Measurements from ENCODE around the gene TNFAIP8L3.
A peak's percentile ranks its signal among the peaks of the same experiment; 100 is the strongest.

Gene TNFAIP8L3

DNA sequence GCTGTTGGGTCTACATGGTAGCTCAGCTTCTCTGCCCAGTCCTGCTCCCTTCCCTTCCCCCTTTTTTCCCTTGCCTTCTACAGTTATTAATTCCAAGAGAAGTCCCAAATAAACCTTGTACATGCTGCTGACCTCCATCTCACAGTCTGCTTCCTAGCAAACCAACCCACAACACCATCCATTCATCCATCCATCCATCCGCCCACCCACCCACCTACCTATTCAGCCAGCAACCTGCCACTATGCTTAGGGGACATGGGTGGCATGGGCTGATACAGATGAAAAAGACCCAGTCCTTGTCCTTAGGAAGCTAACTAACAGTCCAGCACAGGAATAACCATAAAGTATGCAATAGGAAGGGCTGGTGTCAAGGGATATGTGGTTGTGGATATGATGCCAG, 5.7 kb downstream of the TNFAIP8L3 start:
- no peak for DNase-seq

DNA sequence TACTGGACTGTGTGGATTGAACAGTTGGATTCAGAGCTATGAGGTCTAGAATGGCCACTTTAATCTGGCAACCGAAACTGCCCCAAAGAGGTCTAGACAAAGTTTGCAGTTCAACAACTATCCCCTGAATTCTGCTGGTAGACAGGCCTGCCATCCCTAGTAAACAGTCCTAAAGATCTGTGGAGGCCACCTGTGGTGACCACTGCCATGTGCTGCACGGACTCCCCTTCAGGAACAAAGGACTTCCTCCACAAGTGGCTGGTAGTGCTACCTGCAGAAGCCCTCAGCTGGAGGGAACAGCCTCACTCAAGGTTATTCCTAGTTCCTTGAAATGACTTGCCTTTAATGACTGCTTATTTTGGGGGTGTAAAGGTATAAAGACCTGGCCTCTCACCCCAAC, 6.1 kb downstream of the TNFAIP8L3 start:
- DNase-seq: no peak

DNA sequence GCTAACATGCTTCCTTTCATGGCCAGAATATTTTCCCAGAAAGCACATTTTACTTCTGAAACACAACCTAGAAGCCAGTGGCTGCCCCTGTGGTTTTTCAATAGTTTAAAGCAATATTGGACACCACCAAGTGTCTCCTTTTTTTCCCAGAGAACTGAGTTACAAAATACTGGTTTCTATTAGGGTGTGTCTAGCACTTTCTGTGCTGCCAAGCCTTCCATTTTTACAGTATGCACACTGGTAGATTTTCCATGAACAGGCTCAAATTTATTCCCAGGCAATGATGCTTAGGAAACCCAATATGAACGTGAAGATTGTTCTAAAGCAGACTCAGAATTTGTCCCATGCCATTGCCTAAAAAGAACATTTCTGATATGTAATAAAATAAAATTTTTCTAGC, 7.2 kb downstream of the TNFAIP8L3 start:
- DNase-seq: no peak

DNA sequence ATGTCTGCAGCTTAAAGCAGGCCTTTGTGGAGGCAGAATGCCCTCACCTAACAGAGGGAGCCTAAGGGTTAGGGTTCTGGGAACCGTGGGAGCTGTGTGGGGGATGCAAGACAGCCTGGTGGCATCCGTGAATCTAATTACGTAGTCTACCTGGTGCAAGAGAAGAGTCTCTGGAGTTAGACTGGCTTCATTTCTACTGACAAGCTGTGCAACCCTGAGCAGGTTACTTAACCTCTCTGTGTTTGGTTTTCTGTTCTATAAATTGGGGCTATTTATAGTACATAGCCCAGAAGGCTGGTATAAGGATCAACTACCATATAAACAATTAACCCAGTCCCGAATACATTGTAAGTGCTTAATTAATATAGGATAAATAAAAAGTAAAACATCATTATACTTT, 8.3 kb downstream of the TNFAIP8L3 start:
- DNase-seq: no peak

DNA sequence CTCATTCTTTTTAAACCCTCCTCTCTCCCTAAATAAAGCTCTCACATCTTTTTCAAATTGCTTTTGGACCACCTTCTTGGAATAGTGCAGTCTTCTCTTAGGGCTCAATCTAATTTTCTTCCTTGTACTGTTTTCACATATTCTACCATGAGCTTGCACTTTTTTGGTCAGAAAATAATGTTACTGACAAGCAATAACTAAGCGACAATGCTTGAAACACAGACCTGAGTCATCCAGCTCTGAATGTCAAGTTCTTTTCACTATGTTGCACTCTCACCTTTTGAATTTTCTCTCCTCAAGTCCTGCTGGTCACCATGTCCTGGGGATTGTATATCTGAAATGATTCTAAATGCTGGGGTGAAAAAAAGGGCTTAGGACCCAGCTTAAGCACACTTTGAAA, 8.9 kb downstream of the TNFAIP8L3 start:
- no peak for DNase-seq

DNA sequence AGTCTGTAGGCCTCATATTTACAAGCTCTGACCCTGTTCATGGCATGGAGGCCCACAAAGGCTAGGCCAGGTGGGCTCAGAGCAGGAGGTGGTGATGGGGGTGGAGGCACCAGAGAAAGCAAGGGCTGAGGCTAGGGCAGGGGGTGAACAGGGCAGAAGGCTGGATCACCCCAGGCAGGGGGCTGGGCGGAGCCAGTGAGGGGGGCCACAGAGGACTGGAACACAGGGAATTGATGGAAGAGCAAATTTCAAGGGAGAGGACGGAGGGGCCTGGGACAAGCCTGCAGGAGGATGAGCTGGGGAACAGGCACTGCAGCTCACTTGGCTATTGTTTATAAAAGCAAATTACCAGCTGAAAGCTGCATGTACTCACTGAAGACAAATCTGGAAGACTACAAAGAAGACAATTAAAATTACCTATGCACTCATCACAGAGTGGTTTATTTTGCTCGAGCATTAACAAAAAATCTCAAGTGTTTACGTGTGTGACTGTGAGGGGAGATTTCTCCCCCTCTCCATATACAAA, 11.0 kb downstream of the TNFAIP8L3 start:
- no peak for DNase-seq

DNA sequence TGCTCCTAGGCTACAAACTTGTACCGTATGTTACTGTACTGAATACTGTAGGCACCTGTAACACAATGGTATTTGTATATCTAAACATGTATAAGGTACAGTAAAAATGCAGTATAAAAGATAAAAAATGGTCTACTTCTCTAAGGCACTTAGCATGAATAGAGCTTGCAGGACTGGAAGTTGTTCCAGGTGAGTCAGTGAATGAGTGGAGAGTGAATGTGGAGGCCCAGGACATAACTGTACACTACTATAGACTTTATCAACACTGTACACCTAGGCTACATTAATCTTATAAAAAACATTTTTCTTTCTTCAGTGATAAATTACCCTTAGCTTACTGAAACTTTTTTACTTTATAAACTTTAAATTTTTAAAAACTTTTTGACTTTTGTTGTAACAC, 12.5 kb downstream of the TNFAIP8L3 start:
- no peak for DNase-seq

DNA sequence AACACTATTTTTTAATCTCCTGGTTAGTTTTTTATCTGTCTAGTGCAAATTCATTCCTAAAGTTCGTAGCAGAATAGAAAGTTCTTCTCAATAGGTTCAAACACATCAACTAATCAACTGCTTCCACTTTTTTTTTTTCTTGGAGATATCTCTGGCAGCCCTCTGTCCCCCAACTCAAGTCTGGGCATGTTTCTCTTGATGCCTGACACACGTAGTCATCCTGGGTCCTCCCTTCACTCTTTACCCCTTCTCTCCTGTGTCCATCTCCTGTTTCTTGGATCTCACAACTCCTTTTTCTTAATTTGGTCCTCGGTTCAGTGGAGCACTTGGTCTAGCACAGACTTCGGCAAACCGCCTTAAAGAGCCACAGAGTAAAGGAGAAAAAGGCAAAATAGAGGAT, 14.4 kb downstream of the TNFAIP8L3 start:
- no peak for DNase-seq

DNA sequence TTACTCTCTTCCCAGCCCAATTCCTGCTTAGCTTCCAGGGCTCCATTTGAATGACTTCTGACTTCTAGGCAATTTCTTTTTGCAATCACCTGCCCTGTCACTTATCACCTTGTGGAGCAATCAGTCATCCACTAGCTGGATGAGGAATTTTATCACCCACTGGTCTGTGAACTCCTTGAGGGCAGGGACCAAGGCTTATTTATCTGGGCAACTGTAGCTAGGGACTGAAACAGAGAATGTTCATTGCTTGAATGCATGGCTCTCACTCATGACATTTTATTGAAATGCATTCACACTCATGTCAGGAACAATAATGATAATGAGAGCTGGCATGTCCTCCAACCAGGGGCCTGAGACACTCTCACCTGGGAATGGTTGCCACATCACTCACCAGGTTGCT, 15.5 kb downstream of the TNFAIP8L3 start:
- DNase-seq: no peak

DNA sequence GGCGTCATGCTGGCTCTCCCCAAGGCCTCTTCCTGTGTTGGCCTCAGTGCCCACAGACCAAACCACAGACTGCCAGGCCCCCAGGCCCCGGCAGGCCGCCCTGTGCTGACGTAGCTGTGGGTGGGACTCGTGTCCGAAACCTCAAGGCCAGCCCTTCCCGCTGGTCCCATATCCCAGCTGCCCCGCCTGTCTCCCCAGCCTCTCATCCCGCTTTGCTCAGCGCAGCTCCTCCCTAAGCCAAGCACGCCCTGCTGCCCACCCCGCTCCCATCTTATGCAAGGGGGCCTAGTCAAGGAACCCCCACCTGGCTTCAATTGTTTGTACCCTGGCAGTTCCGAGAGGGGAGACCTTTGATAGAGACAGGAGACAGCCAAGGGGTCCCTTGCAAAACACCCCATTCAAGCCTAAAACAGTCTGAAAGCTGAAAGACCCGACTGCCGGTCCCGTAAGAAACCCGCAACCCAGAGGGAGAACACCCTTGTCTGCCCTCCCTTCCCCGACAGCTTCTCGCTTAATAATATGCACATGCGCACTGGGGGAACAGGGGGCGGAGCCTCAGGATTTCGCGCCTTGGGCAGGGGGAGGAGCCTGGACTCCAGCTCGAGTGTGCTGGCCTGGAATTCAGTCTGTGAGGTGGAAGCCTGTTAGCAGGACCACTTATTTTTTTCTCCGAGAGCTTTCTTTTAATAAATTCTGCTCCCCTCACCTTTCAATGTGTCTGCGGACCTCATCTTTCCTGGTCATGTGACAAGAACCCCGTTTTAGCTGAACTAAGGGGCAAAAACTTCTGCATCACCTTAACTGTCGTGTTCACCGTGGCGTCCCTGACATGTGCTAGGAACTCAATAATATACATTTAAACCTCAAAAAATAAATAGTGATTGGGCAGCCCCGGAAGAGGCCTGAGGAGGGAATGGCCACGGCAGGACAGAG, 17.2 kb downstream of the TNFAIP8L3 start:
- peak; percentile 87 for DNase-seq

DNA sequence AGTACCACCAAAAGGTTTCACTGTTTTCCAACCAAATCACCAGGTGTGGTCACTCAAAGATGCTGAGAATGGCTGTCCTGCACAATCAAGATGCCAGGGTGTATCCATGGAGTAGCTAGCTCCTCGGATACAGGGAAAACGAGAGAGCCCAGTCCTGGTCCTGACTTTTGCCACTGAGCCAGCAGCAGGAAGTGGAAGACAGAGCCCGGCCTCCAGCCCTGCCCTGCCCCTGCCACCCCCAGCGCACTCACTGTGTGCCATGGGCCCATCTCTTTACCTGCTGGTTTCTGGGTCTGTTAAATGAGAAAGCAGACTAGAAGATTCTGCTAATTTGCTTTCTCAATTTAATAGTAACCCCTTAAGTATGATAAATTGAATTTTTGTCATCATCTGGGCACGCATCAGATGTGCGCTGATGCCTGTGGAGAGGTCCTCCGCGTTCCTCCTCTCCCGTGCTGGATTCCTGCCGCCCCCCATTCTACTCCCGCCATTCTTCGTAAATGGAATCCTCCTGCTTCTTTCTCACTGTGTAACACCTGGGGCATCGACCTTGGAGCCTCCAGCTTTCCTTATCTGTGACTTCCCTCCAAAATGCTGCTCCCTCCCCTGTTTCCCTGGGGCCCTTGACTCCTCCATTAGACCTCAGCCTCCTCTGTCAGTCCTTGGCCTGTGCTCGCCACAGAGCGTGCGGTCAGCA, 18.0 kb downstream of the TNFAIP8L3 start:
- no peak for DNase-seq

DNA sequence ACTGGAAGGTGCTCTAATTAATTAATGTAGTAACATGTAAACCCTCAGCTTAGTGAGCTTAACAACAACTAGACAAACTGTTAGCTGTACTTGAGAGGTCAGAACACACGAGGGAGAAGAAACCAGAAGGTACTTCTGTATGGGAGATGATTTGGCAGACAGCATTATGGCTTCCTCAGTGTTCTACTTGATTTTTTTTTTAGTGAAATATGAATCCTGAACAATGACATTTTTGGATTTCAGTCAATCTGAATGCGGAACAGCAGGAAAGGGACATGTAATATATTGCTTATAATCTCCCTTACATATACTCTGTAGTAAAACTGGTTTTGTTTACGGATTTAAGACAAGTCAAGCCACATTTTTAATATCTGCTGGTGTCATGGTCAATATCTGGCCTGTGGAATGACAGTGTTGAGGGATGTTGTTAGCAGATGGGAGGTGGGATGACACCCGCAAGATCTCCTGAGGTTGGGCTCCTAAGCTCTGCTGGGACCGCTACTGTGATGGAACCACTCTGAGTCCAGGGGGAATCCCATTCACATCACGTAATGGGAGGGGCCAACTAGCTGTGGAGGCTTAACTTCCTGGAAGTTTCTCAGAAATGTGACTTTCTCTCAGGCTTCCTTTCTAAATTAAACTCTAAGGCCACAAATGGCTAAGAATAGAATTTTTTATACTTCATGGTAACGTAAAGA, 18.7 kb downstream of the TNFAIP8L3 start:
- no peak for DNase-seq

DNA sequence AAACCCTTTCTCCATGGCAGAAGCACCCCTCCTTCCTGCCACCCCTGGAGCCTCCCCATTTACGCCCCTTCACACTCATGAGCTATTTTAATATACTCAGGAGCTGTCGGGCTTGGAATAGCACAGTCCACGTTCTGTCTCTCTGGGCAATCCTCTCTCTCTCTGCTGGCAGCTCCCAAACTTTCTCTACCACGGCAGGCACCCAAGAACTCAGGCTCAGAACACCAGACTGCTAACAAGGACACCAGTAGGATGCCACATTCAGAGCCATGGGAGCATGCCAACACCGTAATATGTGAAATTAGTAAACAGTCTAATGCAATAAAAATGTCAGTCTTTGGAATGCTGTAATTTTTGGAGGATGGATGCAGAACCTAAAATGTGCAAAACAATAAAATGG, 19.3 kb downstream of the TNFAIP8L3 start:
- no peak for DNase-seq

DNA sequence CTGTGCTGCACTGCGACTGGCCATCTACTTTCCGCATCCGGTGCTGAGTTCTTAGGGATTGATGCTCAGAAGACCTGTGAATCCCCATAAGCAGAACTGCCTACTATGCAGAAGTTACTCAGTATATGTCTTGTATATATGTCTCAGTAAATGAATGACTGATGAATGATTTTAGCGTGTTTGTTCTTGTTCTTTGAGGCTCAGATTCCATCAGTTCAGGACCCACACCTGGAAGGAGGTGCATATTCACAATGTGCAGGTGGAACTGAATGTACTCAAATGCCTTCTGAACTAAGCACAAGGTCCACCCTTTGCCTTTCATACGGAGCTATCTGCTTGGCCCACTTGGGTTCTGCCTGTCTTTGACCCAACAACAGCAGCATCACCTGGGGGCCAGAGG, 19.8 kb downstream of the TNFAIP8L3 start:
- DNase-seq: no peak

DNA sequence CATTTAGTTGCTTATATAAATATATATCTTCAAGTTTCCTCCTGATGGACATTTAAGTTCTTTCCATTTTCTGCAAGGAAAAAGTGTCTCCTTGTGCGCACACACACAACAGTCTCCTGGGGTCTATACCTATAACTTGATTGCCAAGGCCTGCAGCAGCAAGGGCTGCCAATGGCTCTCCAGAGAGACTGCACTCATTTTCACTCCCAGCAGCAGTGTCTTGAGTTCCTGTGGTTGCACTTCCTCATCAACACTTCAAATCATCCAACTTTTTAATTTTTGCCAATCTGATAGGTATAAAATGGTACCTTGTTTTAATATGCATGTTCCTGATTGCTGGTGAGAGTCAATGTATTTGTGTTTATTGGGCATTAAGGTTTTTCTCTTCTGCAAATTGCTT, 23.1 kb downstream of the TNFAIP8L3 start:
- DNase-seq: no peak

DNA sequence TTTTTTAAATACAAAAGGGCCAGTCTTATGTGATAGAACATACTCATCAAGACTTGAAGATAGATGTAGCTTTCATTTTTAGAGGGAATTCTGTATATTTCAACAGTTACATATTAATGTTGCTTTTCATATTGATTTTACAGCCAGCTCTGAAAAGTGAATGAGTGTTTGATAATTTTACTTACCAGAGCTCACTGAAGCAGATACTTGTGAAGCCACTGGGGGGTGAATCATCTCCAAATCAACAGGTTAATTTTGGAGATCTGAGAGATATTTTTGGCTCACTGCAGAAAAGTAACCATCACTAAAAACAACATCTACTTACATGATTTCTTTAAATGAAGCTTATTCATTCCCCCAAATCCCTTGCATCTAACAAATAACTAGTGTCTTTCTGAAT, 24.7 kb downstream of the TNFAIP8L3 start:
- DNase-seq: no peak

DNA sequence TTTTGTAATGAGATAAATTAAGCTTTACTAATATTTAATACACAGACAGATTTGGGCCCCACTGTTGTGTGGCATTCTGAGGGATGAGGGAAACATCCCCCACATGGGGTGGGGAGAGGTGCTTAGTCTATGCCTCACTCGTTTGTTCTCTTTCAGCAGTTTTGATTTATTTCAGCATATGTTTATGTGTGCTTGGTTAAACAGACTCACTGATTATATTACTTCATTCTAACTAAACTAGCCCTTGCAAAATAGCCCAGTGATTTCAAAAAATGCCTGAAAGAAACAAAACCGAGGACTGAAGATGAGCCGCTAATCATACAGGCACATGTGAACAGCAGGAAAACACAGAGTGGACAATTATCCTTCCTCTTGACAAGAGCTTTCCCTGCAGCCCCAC, 27.2 kb downstream of the TNFAIP8L3 start:
- no peak for DNase-seq

DNA sequence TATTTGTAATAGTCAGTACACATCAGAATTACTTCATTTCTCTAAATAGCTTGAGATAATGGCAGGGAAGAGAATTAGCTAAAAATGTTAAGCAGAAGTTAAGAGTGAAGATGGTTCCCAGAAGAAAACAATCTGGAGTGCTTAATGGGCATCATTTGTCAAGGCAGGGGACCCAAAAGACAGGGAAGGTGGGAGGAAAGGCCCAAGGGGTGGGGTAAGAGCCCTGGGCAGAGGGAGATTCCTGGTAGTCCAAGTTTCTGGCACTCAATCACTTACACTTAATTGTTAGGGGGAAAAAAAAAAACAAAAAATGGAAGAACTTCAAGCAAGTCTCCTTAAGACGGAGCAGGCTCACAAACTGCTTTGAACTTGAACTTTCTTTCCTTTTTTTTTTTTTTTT, 28.9 kb downstream of the TNFAIP8L3 start:
- DNase-seq: no peak

DNA sequence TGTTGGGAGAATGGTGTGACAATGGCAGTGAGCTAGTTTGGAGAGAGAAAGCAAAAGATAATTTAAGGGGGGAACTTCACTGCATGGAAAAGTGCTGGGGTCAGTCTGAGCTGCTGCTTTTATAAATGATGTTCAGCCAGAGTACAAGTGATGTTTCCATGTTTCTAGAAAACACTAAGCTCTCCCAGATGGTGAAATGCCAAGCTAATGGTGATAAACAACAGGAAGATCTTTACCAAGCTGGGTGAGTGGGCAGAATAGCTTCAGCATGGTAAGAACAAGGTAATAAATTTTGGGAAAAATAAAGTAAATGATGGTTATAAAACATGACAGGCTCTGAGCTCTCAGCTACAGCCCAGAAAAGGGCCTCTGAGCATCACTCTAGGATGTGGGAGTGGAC, 29.4 kb downstream of the TNFAIP8L3 start:
- no peak for DNase-seq

DNA sequence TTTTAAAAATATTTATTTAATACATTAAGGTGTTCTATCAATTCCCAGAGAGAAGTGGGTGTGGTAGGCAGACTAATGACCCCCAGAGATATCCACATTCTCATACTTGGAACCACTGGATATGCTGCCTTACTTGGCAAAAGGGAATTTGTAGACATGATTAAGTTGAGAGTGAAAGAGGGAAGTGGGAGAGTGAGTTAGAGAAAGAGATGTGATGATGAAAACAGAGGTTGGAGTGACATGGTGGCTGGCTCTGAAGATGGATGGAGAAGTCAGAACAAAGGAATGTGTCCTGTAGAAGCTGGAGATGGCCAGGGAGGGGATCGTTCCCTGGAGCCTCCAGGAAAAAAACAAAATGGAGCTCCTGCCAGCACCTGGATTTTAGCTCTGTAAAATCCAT, 32.0 kb downstream of the TNFAIP8L3 start:
- DNase-seq: no peak

DNA sequence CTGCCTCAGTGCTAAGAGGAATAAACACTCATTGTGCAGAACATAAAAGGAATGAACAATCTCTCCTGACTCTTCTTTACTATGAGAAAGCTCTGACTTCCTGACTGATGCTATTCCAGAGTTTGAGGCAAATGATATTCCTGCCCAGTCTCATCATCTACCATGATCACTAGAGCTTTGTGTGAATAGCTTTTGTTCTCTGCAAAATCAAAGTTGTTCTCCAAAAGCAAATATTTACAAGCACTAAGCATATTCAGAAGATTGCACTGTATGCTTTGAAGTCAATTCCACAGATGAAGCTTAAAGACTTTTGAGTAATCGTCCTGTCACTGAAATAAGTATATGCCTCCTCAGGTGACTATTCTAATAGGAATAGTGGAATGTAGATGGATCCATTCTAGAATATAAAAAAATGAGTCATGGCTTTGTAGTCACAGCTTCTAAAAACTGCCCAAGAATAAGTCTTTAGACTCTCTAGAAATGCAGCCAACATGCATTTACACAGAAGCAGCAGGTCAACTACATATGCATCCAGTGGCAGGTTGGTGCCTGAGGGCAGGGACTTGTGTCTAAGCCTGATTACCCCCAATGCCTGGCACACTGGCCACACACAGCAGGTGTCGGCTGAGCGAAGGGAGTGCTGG, 34.6 kb downstream of the TNFAIP8L3 start:
- DNase-seq: no peak

DNA sequence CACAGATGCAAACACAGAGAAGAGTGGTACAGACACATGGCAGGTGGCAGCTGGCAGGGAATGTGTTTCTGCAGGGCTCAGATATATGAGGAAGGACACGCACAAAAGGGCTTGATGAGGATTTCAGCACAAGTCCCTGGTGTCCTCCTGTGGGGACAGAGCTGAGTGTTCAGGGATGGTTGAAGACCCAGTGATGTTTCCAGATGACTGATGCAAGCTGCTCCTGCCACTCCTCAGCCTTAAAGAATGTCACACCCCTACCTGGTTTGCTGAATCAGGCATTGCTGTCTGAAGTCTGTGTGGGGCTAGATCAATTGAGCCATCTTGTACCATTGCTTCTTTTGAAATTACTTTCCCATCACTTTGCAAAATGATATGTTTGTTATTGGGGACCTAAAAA, 40.2 kb downstream of the TNFAIP8L3 start:
- DNase-seq: no peak

DNA sequence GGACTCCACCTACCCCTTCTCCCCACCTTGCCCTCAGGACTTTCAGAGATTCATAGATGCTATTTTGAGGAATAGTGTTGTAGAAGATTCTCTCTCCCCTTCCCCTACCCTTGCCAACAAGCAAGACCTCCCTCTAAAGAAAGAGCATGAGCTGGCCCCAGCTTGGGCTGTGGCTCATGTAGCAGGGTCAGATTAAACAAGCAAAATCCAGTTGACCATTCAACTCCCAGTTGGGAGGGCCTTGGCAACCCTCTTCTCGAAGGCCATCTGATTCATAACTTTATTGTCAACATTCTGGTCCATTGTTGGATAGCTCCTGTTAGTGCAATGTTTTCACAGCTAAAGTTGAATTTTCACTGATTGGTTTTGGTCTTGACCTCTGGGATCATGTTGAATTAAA, 41.1 kb downstream of the TNFAIP8L3 start:
- no peak for DNase-seq

Data from right hindlimb (tissue), 1 donor.